GDM1 (cell line): Measurements from ENCODE around the gene SEMA6D.

Source experiments
- DNase-seq: peaks from one replicate; lab custom pipeline; 2025; lab: John Stamatoyannopoulos, UW

Gene SEMA6D, protein sequence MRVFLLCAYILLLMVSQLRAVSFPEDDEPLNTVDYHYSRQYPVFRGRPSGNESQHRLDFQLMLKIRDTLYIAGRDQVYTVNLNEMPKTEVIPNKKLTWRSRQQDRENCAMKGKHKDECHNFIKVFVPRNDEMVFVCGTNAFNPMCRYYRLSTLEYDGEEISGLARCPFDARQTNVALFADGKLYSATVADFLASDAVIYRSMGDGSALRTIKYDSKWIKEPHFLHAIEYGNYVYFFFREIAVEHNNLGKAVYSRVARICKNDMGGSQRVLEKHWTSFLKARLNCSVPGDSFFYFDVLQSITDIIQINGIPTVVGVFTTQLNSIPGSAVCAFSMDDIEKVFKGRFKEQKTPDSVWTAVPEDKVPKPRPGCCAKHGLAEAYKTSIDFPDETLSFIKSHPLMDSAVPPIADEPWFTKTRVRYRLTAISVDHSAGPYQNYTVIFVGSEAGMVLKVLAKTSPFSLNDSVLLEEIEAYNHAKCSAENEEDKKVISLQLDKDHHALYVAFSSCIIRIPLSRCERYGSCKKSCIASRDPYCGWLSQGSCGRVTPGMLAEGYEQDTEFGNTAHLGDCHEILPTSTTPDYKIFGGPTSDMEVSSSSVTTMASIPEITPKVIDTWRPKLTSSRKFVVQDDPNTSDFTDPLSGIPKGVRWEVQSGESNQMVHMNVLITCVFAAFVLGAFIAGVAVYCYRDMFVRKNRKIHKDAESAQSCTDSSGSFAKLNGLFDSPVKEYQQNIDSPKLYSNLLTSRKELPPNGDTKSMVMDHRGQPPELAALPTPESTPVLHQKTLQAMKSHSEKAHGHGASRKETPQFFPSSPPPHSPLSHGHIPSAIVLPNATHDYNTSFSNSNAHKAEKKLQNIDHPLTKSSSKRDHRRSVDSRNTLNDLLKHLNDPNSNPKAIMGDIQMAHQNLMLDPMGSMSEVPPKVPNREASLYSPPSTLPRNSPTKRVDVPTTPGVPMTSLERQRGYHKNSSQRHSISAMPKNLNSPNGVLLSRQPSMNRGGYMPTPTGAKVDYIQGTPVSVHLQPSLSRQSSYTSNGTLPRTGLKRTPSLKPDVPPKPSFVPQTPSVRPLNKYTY

GRCh38 chr15:47717036-47717612, at the start of gene SEMA6D:
SEMA6D (plus strand) TSS chr15:47717505; CDS start chr15:47759799, 42,294 bp downstream.
- DNase-seq = no peak

GRCh38 chr15:47669221-47669620, 48.1 kb upstream of the SEMA6D start:
- no peak for DNase-seq

DNA sequence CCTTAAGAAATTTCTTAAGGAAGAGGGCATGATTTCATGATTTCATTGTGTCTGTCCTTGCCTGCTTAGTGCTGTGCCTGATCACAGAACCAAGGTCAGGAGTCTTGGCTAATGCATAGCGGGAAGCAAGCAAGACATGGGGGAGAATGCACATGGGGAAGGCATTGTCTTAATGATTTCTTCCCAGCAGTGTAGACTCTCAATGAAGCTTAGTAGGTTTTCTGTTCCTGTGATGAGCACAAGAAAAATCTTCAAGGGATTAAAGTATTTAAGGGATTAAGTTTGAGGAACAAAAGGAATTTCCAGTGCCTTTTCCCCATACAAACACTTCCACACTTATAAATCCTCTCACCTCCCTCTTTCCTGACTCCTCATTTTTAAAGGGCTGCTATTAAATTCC, 46.9 kb upstream of the SEMA6D start:
- DNase-seq = no peak

DNA sequence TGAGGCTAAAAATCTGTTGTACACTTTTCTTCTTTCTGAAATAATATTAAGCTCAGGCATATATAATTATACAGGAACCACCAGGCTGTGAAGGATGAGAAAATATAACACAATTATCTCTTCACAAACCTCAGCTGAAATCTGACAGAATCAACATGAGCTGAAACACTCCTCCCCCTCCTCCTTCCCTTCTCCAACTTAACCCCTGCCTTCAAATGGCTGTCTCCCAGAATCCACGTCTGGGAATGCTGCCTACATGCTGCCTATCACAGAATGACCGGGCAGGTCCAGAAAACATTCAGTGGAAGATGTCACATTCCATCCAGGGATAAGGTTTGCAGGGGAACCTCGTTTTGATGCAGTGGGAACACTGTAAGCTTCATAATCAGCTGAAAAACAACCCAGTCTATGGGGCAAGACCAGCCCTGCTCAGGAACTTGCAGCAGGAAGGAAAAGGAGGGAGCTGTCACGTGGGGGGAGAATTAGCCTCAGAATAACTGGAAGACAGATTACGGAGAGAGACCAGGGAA, 44.0 kb upstream of the SEMA6D start:
- DNase-seq = no peak

GRCh38 chr15:47674586-47675232, 42.6 kb upstream of the SEMA6D start:
- no peak for DNase-seq

DNA sequence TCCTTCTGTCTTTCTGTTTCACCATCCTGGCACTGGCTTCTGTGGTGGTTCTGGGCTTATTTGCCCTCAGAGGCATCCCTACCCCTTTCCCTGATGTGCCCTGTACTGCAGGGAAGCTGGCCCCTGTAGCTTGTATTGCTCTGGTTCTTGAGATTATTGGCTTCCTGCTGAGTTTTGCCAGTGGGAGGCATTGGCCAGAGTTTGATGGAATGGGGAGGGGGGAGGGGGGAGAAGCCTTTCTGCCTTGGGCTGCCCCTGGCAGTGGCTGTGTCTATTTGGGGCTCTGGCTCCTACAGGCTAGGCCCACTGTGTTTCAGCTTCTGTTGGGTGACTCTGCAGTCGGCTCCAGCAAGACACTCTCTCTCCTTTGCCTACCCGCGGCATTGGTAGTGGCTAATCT, 41.6 kb upstream of the SEMA6D start:
- no peak for DNase-seq

- no peak for DNase-seq
These were observed 39.3 kb upstream of the SEMA6D start for GRCh38 chr15:47678040-47678439.

DNA sequence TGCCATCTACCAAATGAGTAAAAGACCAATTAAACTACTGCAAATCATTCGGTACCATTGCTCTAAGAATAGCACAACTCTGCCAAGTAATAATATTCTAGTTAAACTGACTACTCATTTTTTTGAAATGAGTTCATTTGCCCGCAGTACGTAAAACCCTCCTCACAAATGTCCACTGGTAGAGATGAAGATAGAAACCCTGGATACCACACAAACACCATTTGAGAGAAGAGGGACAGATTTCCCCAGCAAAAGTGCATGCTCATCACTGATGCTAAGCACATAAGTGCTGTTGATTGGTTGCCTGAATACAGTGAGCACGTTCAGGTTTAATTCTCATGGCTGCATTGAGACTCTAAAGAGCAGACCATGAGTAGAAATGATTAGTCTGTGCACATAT, 34.6 kb upstream of the SEMA6D start:
- DNase-seq = no peak

- no peak for DNase-seq
These were observed 32.0 kb upstream of the SEMA6D start for GRCh38 chr15:47685141-47685870.

- no peak for DNase-seq
These were observed 28.7 kb upstream of the SEMA6D start for GRCh38 chr15:47688573-47689086.

DNA sequence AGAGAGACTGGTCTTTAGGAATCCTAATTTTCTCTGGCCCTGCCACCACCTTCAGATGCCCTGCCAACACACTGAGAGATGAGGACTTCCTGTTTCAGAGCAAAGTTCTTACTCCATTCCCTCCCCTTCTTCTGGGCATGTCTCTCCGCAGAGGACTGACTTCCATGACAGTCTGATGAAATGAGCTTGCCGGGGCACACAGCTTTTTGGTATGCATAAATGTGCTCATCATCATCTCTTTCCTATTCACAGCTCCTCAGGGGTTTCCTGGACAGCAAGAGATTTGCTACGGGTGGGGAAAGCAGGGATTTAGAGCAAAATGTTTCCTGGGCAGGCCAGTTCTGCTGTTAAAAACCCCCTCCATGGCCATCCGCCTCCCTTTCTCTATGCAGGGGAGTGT, 27.6 kb upstream of the SEMA6D start:
- DNase-seq = no peak

DNA sequence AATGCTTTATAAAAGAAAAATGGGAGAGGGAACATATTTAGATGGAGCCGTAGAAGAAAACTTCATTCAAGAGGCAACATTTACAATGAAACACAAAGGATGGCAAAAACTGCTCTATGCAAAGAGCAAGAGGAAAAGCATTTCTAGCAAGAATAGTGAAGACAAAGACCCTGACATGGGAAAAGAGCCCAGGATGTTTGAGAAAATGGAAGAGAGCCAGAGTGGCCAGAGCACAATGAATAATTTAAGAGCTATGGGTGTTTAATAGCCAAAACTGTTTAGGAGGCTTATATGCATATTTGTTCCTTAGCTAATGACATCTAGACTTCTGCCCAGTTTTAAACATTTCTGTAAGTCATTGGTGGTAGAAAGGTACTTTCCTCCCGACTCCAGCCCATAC, 25.4 kb upstream of the SEMA6D start:
- no peak for DNase-seq

- DNase-seq = no peak
These were observed 21.0 kb upstream of the SEMA6D start for GRCh38 chr15:47696351-47696750.

GRCh38 chr15:47705281-47705997, 11.9 kb upstream of the SEMA6D start:
- DNase-seq = no peak

DNA sequence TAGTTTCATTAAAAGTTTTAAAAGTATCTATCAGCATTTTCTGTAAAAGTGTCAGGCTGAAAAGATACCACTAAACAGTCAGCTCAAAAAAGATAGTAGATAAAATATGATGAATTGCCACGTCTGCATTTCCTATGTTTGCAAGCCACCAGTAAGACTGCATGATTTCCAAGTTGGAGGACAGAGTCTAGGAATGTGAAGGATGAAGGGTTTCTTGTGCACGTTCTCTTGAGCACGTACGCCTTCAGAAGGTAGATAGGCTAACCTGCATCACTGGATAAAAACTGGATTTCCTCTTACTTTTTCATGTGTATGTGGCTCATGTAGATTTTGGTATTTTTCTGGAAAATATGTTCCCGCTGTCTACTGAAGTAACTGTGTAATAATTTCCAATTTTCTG, 9.9 kb upstream of the SEMA6D start:
- DNase-seq = no peak

DNA sequence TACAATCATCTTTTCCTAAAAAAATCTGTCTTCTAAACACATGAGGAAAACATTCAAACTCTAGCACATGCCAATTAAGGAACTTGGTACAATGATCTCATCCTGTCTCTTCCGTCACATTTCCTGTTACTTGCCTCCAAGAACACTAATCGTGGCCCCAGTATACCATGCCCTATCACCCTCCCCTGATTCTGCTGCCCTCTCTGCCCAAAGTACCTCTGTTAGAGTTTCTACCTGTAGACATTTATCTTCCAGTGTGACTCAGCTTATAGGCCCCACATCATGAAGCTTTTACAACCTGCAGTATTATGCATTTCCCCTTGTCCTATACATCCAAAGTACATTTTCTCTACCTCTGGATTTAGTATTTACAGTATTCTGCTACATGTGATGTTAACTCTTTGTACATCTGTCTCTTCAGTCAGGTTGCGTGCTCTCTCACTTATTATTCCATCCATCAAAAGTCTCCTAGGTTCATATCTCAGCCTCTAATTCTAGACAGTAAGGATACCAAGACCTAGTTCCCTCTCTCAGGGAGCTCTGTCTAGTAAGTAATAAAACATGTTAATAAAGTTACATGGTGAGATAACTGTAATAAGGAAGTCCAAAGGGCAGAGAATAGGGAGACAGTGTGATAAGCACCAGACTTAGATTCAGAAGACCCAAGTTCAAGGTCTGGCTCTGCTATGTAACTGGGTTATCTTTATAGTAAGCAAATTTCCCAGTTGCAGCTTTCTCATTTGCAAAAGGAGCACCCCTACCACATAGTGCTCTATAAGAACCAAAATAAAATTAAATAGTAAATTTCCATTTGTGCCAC, 8.9 kb upstream of the SEMA6D start:
- DNase-seq = no peak

DNA sequence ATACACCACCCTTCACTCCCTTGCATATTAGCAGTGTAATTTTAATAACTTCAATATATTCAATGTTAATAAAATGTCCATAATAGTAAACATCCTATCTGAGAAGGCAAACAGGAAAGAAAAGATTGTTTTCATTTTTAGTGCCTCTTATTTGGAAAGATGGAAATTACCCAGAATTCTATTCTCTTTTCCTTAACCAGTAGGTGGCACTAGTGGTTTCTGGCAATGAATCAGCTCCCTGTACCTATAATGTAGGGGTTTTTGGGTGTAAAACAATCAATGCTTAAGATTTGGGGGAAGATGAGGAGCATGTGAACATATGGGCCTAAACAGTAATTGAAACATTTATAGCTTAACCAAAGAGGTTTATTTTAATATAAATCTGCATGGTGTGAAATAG, 5.7 kb upstream of the SEMA6D start:
- no peak for DNase-seq

GRCh38 chr15:47715402-47715801, 1.9 kb upstream of the SEMA6D start:
- no peak for DNase-seq

DNA sequence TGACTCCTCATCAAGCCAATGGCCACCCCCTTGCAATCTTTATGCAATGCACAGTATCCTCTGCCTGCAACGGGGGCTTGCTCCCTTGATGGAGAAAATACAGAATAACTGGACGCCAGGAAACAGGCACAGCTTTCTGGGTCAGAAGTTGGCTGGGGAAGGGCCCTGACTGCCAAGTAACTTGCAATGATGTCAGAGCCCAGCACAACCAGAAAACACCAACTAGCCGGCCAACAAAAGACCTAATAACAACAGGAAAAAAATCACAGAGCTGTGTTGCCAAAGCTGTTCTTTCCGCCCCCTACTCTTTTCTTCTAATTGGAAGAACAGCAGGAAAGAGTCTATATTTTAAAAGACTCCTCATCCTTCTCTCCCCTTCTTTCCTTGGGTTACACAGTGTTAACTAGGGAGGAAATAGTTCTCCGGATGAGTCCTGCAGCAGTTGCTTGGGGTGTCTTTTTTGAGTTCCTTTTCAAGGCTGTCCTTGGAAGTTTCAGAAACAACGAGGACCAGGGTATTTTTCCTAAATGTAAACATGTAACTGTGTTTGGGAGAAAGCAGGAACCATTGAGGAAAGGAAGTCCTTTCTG, 1.4 kb upstream of the SEMA6D start:
- DNase-seq = no peak
